ENCODE data around the gene PHF13.

PHF13 gene

GRCh38 chr1:6585081-6585722 lies 28.3 kb upstream of the PHF13 start:
- peak in 2 of 42 donors; percentile 26 to 45 for DNase-seq
- intact Hi-C loops (cut with DNase I): no loop called here

GRCh38 chr1:6585841-6586240 lies 27.7 kb upstream of the PHF13 start:
- intact Hi-C loops (cut with DNase I): no loop called here
- DNase-seq: no peak

DNA sequence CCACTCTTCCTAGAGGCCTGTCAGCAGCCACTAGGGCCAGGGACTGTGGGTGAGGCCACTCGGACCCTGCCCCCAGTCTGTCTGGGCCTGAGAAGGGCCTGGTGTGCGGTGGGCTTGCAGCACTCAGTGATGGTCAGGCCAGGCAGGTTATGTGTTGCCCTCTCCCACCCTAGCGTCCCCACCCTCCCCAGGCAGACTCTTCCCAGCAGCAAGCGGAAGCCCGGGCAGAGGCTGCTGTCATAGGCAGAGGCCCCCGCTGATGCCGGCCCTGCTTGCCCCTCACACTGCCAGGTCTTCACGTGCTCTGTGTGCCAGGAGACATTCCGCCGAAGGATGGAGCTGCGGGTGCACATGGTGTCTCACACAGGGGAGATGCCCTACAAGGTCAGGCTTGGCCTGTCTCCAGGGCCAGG lies 27.1 kb upstream of the PHF13 start:
- intact Hi-C loops (cut with DNase I): no loop called here
- DNase-seq: no peak

DNA sequence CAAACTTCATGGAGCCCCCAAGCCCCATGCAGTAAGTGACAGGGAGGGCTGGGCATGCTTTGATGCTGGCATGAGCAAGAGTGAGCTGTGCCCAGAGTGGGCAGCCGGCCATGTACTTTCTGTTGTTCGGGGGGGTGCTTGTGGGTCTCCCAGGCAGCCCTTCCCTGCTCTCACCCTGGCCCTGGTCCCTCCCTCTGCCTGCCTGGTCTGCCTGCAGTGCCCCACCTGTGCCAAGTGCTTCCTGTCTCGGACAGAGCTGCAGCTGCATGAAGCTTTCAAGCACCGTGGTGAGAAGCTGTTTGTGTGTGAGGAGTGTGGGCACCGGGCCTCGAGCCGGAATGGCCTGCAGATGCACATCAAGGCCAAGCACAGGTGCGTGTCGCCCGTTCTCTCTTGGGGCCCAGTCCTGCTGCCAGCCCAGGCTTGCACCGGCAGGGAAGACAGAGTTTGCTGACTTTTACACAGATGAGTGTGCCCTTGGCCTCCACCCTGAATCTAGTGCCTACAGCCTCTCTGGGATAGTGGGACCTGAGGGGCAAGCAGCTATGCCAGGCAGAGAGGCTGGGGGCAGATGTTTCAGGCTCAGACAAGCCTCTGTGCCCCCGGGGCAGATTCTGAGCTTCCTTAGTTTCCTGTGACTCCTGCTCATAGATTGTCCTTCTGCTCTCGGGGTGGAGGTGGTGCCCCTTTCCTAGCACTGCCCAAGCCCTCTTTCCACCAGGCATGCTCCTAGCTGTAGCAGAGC lies 26.1 kb upstream of the PHF13 start:
- peak; percentile 47 to 90 (median 74) for DNase-seq
- intact Hi-C loops (cut with DNase I): no loop called here

GRCh38 chr1:6588128-6588892 lies 25.2 kb upstream of the PHF13 start:
- no peak for DNase-seq
- intact Hi-C loops (cut with DNase I): no loop called here

GRCh38 chr1:6588893-6589520 lies 24.5 kb upstream of the PHF13 start:
- intact Hi-C loops (cut with DNase I): no loop called here
- DNase-seq: no peak

DNA sequence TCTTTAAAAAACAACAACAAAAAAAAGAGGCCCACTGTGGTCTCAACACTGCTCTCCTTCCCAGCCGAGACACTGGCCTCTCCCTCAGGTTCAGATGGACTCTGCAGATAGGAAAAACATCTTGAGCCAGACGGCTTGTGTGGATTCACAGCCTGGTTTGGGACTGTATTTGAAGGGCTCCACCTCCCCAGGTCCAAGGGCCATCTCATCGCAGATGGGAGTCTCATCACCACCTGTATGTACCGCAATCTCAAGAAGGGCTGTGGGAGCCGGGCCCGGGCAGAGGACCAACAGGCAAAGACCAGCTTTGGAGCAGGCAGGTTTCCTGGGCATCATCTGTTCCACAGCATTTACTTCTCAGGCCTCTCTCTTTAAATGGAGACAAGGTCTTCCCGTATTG lies 23.5 kb upstream of the PHF13 start:
- no peak for DNase-seq
- intact Hi-C loops (cut with DNase I): no loop called here

DNA sequence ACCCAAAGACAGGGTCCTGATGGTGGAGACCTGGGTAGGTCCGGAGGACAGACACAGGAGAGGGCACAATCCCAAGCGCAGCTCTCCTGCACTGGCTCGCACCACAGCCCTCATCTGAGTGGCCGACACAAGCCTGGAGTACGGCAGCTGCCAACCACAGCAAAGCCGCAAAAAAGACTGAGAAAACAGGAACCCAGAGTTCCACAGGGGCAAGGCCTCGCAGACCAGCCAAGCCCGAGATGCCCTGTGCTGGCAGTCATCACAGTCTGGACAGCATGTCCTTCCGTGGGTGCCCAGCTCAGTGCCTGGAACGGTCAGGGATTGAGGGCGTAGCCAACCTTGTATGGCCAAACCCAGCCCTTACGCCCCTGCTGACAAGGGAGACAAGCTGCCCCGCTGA lies 22.3 kb upstream of the PHF13 start:
- intact Hi-C loops (cut with DNase I): no loop called here
- peak in 25 of 42 donors; percentile 7 to 69 (median 48) for DNase-seq

DNA sequence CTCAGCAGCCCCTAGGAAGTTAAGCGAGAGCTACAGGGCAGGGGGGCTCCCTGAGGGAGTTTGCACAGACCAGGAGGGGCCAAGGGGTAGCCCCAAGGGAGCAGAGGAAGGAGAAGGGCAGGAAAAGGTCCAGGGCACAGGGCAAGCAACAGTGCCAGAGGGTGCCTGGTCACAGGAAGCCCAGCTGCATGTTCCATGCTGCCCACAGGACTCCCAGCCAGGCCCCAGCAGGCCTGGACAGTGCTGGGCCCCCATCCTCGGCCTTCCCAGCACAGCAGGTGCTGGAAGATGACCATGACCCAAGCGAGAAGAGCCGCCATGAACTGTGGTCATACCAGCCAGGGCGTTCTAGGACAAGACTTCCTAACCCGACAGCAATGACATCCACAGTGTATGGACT lies 21.9 kb upstream of the PHF13 start:
- intact Hi-C loops (cut with DNase I): no loop called here
- DNase-seq: no peak

DNA sequence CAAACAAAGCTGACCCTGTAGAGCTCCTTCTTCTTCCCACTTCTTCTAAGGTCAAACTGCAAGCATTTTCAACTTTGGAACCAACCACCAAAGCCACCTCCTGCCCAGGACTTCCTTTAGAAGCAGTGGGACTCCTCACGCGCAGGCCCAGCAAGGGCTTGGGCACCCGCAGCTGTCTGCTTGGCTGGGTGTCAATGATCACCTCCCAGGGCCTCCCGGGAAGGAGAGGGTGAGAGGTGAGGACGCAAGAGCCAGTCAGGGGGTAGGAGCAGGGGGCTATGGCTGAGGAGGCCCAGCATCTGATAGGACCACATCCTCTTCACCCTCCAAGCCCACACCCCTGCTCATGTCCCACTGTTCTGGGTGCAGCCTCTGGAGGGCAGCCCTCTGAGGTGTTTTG lies 21.1 kb upstream of the PHF13 start:
- no peak for DNase-seq
- intact Hi-C loops (cut with DNase I): no loop called here

DNA sequence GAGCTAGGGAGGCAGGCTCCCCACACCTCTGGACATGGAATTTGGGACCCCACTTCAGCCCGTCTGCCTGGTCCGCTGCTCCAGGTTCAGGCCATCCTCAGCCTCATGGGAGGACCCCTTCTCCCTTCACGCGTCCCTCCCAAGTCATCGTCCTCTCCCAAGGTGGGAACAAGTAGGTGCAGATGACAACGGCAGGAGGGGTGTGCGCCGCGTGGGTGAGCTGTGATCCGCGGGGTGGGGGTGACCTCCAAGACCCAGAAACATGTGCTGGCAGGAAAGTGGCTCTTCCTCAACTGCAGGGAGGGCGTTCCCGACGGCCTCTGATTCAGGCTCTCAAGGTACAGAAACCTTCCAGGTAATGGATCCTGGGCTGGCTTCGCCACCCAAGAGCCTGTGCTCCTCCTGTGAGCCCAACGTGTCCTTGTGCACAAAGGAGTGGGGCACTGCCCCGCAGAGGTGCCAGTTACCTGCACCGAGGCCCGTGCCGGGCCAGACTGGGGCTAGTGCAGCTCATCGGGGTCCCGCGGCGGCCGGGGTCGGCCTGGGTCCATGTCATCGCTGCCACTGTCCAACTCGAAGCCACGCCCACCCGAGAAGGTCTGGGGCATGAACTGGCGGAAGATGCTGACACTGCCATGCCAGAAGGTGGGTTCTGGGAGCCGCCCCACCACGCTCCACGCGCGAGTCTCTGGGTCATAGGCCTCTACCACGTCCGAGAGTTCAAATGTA lies 20.5 kb upstream of the PHF13 start:
- DNase-seq: no peak
- intact Hi-C loops (cut with DNase I): no loop called here

DNA sequence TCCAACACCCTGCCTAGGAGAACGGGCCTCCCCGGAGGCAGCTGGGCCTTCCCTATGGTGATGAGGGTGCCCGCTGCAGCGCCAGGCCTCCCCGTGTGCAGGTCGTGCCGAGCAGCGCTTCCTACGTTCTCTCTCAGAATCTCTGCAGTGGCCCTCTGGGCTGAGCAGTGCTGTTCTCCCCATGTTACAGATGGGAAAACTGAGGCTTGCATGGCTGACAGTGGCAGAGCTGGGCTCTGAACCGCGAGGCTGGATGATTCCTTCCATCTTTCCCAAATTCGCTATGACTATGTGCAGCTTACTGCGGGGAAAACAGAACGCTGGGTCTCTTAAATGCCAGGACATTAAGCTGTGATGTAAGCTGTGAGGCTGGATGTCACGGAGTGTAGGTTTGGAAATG lies 19.7 kb upstream of the PHF13 start:
- intact Hi-C loops (cut with DNase I): no loop called here
- DNase-seq: no peak

GRCh38 chr1:6594977-6595740 lies 18.4 kb upstream of the PHF13 start:
- DNase-seq: no peak
- intact Hi-C loops (cut with DNase I): no loop called here

DNA sequence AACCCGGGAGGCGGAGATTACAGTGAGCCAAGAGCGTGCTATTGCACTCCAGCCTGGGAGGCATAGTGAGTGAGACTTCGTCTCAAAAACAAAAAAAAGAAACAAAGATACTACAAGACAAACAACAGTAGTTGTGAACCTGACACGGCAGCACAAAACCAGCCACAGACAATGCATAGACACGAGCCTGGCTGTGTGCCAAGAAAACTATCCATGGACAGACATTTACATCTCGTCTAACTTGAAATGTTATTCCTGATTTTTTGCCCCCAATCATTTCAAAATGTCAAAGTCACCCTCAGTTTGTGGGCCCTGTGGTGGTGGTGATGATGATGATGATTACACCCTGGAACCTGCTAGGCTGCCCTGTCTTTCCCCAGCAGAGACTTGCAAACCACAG lies 17.2 kb upstream of the PHF13 start:
- DNase-seq: peak in 5 of 42 donors; percentile 18 to 77 (median 39)
- intact Hi-C loops (cut with DNase I): no loop called here

DNA sequence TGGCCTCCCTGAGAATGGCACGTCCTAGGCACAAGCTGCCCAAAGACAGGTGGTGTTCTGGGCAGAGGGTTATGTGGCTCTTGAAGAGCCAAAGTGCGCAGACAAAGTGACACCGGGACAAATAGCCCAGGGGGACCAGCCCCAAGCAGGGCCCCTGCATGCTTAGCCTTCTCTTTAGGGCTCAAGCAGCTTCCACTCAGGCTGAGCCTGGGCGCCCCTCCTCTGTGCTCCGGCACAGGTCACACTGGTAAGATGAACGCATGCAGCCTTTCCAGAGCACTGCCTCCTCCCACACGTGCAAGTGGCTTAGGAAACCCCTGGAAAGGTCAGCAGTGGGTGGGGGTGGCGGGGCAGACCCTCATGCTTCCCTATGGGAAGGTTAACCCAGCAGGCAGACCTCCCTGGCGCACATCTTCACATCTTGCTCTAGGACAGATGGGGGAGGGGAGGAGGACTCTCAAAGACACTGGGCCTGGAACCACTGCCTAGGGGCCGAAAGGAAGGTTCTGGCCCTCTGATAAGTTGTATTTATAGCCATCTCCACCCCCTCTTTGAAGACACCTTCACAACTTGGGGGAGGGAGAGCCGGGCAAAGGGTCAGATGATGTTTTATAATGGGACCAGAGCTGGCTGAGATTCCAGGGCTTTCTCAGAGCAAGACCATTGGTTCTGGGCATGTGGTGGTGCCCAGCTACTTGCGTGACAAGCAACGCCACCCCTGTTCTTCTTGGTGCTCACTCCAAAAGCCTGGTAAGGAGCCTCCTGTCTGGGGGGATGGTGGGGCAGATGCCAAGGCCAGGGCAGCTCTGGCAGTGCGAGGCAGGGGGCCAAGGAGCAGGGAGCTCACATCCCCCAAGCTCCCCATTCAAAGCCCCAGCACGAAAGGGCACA lies 16.4 kb upstream of the PHF13 start:
- intact Hi-C loops (cut with DNase I): no loop called here
- no peak for DNase-seq

DNA sequence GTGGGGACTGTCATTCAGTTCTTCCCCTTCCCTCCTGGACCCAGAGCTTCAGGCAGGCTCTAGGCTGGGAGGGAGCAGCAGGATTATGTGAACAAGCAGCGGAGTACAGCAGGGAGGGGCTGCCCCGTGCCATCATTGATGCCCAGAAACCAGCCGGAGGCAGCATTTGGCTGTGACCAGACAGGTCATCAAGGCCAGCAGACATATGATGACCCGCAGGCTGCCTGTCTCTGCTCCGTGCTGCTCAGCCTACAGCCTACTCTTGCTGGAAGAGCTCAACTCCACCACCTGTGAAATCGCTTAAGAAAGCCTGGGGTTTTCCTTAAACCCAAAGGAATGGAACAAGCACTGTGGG lies 15.8 kb upstream of the PHF13 start:
- intact Hi-C loops (cut with DNase I): no loop called here
- DNase-seq: no peak

DNA sequence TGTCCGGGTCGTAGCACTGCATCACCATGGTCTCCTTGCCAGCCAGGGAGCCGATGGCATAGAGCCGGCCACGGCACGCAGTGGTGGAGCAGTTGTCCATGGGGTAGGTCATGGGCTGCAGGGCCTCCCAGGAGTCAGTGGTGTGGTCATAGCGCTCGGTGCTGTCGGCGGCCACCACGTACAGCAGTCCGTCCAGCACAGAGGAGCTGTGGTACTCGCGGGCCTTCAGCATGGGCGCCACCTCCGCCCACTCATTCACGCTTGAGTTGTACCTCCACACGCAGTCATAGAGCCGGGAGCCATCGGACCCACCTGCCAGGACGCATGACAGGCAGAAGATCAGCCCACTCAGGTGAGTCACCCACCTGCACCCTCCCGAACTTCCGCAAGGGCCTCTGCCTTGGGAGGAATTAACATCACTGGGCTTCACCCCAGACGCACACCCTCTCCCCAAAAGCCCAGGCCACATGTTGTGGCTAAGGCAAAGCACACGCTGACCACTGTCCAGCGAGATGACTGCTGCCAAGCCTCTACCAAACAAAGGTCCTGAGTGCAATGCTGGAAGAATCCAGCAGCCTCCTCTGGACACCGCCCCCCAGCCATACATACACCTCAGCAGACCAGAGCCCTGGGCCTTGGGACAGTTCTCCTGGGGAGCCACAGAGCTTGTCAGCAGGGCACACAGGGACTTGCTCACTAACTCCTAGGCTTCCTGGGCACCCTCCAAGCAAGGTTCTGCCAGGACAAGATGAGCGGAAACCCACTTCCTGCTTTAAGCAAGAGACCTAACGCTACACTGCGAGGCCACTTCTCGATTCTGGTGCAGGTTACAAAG lies 14.2 kb upstream of the PHF13 start:
- DNase-seq: peak in 35 of 42 donors; percentile 32 to 82 (median 60)
- intact Hi-C loops (cut with DNase I): no loop called here
